NCI-H2081 treated with DMSO at 0.1 percent for 48 hours (cell line): ENCODE measurements around the gene SNX7.

ENCODE experiments used
- DNase-seq: peaks from one replicate; lab custom pipeline; 2025; lab: John Stamatoyannopoulos, UW

SNX7 gene

DNA sequence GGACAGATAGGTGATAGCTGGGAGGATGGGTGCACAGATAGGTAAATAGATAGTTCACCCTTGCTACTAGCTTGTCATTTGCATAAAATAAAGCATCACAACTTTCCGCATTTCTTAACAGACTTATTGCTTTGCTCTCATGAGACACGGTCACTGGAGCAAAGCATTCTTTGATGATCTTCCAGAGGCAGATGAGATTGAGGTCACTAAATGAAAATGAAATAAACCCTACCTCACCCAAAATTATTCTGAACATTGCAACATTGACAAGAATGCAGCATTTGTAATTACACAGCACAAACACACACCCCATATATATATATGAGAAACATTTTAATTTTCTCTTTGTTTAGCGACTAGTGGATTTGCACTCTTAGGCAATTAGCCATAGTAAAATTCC is 107.6 kb downstream of the SNX7 start:
- DNase-seq = no peak

DNA sequence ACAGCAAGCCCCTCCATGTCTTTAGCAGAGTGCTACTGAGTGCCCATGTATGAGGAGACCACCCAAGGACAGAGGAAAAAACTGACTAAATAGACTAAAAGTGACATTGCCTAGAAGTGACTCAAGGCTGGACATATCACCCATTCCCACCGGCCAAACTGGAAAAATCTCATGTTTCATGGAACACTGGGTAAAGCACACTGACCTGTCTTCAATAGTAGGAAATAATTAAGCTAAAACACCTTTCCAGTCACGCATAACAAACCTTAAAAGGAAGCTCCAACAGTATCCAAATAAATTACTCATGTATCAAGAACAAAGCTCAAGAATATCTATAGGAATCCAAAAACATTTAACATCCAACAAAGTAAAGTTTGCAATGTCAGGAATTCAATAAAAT is 120.4 kb downstream of the SNX7 start:
- DNase-seq = no peak

DNA sequence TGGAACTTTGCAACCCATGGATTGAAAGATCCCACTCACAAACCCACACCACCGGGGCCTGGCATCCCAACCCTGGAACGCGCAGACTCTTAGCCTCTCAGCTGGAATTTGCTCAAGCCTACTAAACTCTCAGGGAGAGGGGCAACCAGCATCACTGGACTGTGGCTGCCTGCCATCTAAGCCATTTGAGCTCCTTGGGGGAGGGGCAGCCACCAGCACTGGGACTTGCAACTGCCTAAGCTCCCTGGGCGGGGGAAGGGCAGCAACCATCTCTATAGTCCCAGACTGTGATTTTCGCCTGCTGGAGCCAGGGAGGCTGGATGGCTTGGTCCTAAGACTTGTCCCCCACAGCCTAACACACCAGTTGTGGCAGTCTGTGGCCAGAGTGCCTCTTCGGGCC is 122.3 kb downstream of the SNX7 start:
- DNase-seq = no peak

DNA sequence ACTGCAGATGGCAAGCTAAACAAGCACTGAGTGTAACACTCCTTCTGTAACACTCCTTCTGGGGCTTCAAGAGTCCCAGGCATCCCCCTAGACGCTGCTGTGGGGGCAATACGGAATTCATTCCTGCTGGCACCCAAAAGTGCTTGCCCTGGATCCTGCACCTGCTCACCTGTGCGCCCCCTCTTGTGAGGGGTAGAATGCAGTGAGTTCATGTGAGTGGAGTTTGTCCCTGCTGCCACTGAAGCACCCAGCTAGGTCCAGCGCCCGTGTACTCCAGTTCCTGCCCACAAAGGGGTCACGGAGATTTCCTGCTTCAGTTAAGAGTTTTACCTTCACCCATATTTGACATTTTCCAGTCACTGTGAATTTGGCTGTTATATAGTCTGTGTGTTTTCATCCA is 130.0 kb downstream of the SNX7 start:
- no peak for DNase-seq

DNA sequence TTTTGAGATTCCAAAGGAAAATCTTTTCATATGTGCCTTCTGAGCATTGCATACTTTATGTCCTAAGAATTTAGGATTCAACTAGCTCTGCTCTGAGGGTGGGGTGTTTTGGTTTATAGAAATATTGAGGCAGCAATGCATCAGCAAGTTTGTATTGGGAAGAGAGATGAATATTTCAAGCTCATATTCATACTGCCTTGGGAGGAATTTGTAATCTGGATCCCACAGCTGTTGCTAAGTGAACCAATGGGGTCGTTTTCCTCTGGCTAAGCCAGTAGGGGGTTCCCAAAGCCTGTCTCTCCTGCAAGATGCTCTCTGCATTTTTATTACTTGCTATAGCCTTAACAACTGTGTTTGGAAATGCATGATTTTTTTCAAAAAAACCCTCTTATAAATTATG is 130.6 kb downstream of the SNX7 start:
- DNase-seq = no peak

DNA sequence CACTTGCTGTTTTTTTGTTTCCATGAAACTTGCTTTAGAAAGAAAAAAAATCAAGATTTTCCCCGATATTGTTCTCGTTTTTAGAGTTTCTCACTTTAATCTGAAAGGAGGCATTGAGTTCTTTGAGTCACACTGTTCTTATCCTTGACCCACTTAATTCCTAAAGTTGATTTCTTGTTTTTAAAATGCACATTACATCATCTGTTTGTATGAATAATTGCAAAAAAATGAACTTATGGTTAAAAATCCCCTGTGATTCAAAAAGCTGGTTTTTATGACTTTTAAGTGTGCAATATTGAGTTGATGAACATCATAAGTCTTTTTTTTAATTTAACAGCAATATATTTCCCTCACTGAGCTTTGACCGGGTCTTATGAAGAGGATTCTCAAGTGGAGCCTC is 131.6 kb downstream of the SNX7 start:
- no peak for DNase-seq

DNA sequence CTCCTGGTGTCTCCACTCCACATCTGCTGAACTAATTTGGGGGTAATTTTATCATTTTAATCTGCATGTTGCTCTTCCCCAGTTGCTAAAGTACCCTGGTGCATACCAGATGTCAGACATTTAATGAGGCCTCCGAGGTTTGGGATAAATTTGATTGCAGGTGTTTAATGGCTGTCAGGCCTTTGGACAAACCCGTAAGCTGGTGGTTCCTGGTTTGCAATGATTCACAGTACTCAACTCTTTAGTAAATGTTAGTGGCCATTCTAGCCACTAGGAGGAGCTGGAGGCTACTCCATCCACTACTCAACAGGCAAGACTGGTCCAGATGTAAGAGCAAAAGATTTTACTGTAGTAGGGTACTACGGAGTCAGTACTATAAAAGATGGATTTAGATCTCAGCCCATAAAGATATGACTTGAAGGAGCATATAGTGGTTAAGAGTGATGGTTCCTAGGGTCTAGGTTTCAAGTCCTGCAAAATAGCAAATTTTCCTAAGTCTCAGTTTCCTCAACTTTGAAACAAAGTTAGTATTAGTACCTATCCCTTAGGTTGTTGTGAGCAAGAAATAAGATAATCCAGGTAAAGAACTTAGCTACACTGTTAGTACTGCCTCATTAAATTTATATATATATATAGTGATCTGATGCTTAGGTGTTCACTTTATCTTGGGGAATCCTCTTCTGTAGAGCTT is 132.8 kb downstream of the SNX7 start:
- DNase-seq = no peak

DNA sequence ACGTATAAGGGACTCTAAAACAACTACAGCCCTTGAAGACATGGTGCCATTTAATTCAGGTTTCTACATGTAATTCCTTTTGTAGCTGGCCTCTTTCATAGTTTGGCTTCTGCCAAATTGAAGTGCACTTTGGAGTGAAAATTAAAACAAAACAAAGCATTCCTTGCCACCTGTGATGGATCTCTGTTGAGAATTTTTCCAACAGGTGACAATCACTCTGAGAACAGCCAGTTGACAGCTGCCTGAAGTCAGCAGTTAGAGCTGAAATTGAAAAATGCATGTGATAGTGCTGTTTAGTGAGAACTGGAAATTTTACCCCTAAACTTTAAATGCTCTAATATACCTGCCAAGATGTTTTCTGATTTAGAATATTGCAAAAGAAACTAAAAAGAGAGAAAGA is 134.5 kb downstream of the SNX7 start:
- DNase-seq = no peak

DNA sequence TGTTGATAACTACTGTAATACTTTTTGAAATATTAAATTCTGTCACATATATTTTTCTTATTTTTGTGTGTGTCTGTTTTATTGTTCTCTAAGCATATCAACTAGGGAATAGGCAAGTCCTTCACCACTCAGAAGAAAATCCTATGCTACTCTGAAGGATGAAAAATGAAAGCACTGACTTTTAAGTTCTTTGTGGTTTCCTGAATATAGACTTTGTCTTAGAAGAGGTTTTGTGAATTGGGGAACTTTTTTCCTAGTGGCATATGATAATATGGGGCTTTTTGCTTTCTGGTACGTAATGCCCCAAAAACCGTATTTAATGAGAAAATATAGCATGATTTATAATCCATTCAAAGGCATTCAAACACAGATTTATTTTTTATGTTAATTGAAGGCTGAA is 136.0 kb downstream of the SNX7 start:
- no peak for DNase-seq
